ENCODE measurements around the gene MAPK6.
A peak's percentile ranks its signal among the peaks of the same experiment; 100 is the strongest.
"Not testable (repeated sequence)": the region's sequence is repeated elsewhere in the genome, so short reads cannot be mapped to it uniquely, and the experiment has no call there.

MAPK6 gene

GRCh38 chr15:52018693-52019393, at the start of gene MAPK6:
Gene MAPK6, plus strand, starts transcription at chr15:52019219. Its CDS starts 27,242 bp downstream, at chr15:52046461.
- DNase-seq: peak; percentile 49

- DNase-seq: no peak
Observed at GRCh38 chr15:51969728-51970127, 49.3 kb upstream of the MAPK6 start.

DNA sequence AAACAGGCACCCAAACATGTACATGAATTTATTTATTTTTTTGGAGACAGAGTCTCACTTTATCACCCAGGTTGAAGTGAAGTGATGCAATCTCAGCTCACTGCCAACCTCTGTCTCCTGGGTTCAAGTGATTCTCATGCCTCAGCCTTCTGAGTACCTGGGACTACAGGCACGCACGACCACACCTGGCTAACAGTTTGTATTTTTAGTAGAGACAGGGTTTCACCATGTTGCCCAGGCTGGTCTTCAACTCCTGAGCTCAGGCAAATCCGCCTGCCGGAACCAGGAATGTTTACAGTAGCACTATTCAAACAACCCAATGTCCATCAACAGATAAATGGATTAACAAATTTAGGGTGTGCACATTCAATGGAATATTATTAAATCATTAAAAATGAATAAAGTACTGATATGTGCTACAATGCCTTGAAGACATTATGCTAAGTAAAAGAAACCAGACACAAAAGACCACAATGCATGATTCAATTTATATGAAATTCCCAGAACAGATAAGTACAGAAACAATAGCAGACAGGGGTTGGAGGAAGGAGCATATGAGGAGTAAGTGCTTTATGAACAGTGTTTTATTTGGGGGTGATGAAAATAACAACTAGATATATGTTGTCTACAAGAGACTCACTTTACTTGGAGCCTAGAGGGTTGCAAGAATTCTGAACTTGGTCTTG, 48.7 kb upstream of the MAPK6 start:
- DNase-seq: no peak

GRCh38 chr15:51971032-51971374, 48.0 kb upstream of the MAPK6 start:
- no peak for DNase-seq

DNA sequence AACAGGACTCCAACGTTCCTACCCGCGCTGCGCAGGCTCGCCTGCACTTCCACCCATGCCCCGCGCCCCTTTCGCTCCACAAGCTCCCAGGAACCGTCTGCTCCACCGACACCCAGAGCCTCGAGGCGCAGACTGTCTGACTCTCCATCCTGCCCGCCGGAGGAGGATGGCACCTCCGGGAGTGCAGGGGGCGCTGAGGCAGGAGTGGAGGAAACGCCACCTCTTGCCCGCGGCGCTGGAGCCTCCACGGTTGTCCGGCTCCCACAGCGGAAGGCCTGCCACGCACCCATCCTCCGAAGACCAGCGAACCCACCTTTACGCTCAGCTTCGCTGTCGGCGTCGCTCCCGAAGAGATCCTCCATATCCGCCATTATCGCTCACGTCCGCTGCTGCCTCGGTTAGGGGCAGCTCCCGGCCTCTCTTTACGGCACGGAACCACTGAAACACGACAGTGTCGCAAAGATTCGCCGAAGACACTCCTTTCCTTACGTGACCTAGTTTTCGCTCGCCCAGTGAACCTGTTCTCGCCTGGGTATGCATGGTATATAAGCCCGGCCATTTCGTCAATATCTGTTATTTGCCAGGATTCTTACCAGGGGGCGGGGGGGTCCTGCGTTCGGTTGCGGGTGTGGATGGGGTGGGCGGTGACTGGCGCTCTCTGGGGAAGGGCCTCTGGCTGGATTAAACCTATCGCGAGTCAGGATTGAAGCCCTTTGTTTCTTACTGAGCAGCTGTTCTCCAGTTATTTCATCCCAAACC, 47.5 kb upstream of the MAPK6 start, which contains the start of gene LEO1:
LEO1 (minus strand) TSS at position 404 of the 759 bp plus-strand sequence; CDS start at position 371, 33 bp downstream.
- peak; percentile 86 for DNase-seq

DNA sequence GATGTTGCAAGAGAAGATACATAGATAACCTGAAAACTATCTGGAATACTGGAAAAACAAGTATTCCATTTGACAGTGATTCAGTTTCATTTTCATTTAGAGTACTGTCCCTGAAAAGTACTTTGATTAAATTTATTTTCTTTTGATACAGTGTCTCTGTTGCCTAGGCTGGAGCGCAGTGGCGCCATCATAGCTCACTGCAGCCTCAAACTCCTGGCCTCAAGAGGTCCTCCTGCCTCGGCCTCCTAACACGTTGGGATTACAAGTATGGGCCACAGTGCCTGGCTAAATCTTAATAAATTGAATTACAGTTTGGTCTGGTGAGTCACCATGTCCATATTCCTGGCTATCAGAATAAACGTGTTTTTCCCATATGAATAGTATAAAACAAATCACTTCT, 45.8 kb upstream of the MAPK6 start:
- no peak for DNase-seq

- no peak for DNase-seq
Observed at GRCh38 chr15:51973775-51974174, 45.2 kb upstream of the MAPK6 start.

- no peak for DNase-seq
Observed at GRCh38 chr15:51982013-51982769, 36.8 kb upstream of the MAPK6 start.

- no peak for DNase-seq
Observed at GRCh38 chr15:51982770-51983103, 36.3 kb upstream of the MAPK6 start.

DNA sequence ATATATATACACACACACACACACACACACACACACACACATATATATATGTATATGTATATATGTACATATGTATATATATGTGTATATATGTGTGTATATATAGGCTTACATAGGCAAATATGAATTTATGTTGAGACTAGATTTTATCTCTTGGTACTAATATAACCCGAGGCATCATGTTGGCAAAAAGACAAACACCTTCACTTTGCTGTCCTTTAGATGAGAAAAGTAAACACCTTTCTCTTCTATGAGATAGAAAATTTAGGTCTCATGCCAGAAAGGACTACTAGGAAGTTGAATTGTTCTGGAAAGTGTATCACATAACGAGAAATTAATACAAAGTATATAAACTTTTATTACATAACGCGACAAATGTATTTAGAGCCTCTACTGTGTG, 27.9 kb upstream of the MAPK6 start:
- DNase-seq: no peak

GRCh38 chr15:51992953-51993352, 26.1 kb upstream of the MAPK6 start:
- DNase-seq: no peak

DNA sequence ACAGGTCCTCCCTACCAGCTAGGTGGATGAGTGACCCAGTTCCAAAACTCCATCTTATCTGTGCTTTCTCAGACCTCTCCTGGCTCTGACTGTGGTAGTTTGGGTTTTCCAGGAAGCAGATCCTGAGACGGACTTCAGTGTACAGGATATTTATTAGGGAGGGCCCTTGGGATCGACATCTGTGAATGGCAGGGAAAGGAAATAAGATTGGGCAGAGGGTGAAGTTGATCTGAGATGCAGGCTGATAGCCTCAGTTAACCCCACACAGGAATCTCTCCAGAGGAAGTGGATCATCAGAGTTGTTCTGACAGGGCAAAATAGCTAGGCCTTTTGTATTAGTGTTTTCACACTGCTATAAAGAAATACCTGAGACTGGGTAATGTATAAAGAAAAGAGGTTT, 16.7 kb upstream of the MAPK6 start:
- no peak for DNase-seq

GRCh38 chr15:52003089-52003488, 15.9 kb upstream of the MAPK6 start:
- DNase-seq: not testable (repeated sequence)

DNA sequence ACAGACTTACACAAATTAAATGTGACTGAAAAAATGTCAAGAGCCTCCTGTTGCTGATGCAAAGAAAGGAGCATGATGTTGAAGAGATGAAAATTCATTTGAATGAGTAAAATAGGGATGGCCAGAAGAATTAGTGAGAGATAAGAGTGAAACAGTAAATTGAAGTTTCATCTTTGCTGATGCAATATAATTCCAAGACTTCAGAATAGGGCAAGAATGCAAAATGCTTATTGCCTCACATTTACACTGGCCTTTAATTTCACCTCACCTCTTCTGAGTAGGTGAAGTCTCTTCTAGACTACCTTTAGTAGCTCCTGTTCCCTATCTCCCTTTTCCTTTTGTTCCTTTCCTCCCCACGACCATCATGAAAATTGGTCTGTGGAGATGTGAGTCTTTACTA, 15.3 kb upstream of the MAPK6 start:
- no peak for DNase-seq

DNA sequence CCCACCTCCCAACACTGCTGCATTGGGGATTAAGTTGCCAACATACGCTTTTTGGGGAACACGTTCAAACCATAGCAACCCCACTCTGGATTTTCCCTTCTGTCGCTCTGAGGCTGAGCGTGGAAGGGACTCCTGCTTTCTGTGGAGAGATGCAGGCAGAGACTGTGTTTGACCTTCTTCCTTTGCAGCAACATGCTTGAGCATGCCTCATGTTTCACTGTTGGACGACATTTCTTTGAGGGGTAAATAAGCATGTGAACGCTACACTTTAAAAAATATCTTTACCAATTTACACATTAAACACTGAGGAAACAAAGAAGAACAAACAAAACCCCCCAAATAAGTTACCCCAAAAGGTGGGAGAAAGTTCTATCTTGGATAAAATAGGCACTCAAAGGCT, 14.2 kb upstream of the MAPK6 start:
- DNase-seq: no peak

DNA sequence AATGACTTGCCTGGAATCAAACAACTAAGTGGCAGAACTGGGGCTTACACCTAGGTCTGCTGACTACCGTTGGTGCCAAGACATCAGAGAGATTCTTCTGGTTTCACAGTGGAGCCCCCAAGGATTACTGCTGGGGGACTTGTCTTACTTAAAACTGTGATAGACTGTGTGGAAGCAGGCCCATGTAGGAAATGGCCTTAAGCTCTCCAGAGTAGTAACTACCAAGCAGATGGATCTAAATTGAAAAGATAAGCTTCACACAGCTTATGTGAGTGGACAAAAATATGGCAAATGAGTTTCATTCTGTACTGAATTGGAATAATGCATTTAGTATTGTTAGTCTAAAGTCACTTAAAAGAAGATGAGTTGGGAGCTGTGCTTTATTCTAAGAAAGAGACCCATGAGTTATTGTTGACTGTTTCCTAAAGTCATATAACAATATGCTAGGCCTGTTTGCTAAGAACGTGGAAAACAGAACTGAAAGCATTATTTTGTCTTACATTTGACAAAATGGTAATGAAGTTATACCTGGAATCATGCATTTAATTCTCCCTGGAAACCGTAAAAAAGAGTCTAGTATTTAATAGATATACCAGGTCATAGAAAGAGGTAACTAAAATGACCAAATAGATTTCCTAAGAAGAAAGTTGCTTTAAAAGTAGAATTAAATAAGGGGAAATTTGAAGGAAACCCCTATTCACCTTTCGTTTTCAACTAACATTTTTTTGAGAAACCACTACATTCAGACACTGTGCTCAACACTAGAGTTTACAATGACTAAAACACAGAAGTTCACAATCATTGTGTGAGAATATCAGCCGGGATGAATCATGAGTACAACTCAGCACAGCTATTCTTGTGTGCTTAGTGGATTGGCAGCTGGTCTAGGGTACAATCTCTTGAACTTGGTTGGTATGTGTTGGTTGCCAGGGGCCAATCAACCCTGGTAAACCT, 13.0 kb upstream of the MAPK6 start:
- DNase-seq: no peak

DNA sequence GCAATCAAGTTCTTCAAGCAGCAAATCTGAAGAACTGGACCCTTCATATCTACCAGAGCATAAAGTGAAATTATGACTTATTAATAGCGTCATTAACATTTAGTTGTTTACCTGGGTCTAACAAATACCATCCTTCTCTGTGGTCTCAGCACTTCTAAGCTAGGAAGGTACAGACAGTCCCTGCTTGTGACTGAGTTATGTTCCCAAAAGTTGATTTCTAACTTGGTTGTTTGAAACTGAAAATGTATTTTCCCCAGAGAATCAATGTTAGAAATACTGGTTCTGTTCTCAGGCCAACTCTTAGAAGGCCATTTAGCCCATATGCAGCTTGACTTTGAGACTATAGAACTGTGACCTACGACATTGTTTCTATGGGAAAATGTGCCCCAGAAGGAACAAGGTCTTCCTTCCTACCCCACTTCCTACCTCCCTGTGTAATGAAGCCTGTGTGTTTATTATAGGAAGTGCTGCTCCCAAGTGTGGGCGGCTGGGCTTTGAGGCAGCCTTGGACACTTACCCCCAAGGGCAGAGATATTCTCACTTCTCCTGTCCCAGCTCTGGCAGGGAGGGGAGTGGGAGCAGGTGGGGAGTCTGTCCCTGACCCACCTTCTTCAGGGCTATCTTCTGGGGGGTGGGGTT, 12.2 kb upstream of the MAPK6 start:
- no peak for DNase-seq

DNA sequence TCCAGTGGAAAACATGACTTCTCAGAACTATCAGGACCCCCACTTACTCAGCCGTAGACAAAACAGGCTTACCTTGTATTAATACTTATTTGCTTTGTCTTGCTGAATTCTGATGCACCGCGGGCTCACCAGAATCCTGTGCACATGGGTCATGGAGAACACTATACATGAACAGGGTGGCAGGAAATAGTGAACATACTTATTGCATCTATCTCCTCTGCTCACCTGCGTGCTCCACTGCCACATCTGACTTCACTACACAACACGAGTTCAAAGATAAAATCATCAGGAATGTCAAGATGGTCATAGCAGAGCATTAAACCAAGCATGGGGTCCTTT, 10.7 kb upstream of the MAPK6 start:
- no peak for DNase-seq

DNA sequence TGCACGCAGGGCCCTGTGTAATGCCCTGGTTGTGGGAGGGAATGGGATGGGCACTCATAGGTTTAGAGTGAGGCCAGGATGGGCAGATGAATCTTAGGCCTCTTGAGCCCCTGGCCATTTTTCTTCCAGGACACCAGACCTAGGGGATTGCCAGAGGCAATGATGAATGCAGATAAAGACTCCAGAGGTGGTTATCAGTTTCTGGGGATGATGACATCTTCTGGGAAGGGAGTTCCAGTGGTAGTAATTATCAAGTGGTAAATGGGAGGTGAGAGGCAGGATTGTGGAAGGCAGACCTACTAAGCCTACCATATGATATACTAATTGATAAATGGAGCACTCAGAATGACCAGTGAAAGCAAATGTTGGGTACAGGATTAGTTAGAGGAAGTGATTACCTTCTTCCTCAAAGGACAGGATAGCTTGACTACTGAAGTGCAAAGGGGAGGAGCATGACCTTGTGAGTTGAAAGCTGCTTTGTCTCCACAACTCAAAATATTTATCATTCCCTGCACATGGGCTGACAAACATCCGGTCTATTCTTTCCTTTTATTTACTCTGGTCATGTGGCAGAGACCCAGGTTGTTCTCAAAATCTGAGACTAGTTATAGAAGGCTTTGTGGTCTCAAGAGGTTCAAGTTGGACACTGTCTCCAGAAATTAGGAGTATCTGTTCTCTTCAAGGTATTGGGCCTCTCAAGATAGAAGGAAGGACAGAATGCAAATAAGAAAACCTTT, 10.2 kb upstream of the MAPK6 start:
- DNase-seq: no peak

GRCh38 chr15:52010633-52011595, 8.1 kb upstream of the MAPK6 start:
- no peak for DNase-seq

All from NCI-H1105 (cell line).